WTC11 (cell line): ENCODE data around the gene RPS18. TPM values are rescaled to one million over a fixed set of nuclear protein-coding genes. Genes with fewer than 3 reads are reported as not detected.

ENCODE experiments used
- ATAC-seq: fragments of 200-7000 bp; cut with Tn5 transposase; 2 replicates; pipeline ENCODE4 v1.10.0; 2021; ENCODE audit warnings: mild to moderate bottlenecking, moderate library complexity
- CTCF ChIA-PET: fragments of 300-600 bp; sonication (Branson Sonifier 250); formaldehyde crosslinking; loops from one replicate; lab custom pipeline; 2021; ENCODE audit warnings: antibody characterized with exemption; lab: Charles Lee
- POLR2A ChIA-PET: fragments of 350-600 bp; sonication (Branson Sonifier 250); formaldehyde crosslinking; loops from one replicate; lab custom pipeline; 2021; ENCODE audit warnings: antibody characterized with exemption; lab: Charles Lee
- DNase-seq: peaks from one replicate; pipeline ENCODE4 v3.0.0; 2021; ENCODE audit warnings: low spot score
- H3K27ac Mint-ChIP-seq: 2 replicates; pipeline ENCODE4 v1.8.0; 2021; ENCODE audit warnings: mixed read lengths
- H3K27me3 Mint-ChIP-seq: 2 replicates; pipeline ENCODE4 v1.8.0; 2021; ENCODE audit warnings: low read depth, mild to moderate bottlenecking, moderate library complexity, mixed read lengths
- H3K36me3 Mint-ChIP-seq: 2 replicates; pipeline ENCODE4 v1.8.0; 2021; ENCODE audit warnings: mixed read lengths
- H3K4me1 Mint-ChIP-seq: 2 replicates; pipeline ENCODE4 v1.8.0; 2022; ENCODE audit warnings: mixed read lengths
- H3K4me3 Mint-ChIP-seq: 2 replicates; pipeline ENCODE4 v1.8.0; 2021; ENCODE audit warnings: mild to moderate bottlenecking, moderate library complexity, mixed read lengths
- H3K9me3 Mint-ChIP-seq: 2 replicates; pipeline ENCODE4 v1.8.0; 2021; ENCODE audit warnings: mixed read lengths
- CREM ChIP-seq: sonication (generic); formaldehyde crosslinking; IDR thresholded peaks from 2 replicates; pipeline ENCODE4 v1.8.1; 2022; ENCODE audit warnings: mild to moderate bottlenecking, missing genetic modification reagents, moderate library complexity
- ESRRA ChIP-seq: sonication (generic); formaldehyde crosslinking; IDR thresholded peaks from 2 replicates; pipeline ENCODE4 v1.8.1; 2022; ENCODE audit warnings: mild to moderate bottlenecking, missing genetic modification reagents, borderline replicate concordance
- MXD4 ChIP-seq: fragments of 250-450 bp; sonication (Bioruptor Pico); IDR thresholded peaks from 2 replicates; pipeline ENCODE4 v1.8.0; 2021; ENCODE audit warnings: mild to moderate bottlenecking, moderate library complexity, borderline replicate concordance
- NFATC4 ChIP-seq: fragments of 250-450 bp; sonication (Bioruptor Pico); IDR thresholded peaks from 2 replicates; pipeline ENCODE4 v1.9.0; 2021; ENCODE audit warnings: mild to moderate bottlenecking
- RELA ChIP-seq: sonication (generic); formaldehyde crosslinking; IDR thresholded peaks from 2 replicates; pipeline ENCODE4 v1.8.1; 2022; ENCODE audit warnings: missing genetic modification reagents, mild to moderate bottlenecking, borderline replicate concordance
- TEAD4 ChIP-seq: sonication (generic); formaldehyde crosslinking; IDR thresholded peaks from 2 replicates; pipeline ENCODE4 v1.8.0; 2022; ENCODE audit warnings: mild to moderate bottlenecking, missing genetic modification reagents
- ZBTB21 ChIP-seq: sonication (generic); formaldehyde crosslinking; IDR thresholded peaks from 2 replicates; pipeline ENCODE4 v1.8.1; 2023; ENCODE audit warnings: mild to moderate bottlenecking, missing genetic modification reagents, borderline replicate concordance
- ZNF232 ChIP-seq: sonication (generic); formaldehyde crosslinking; IDR thresholded peaks from 2 replicates; pipeline ENCODE4 v1.8.0; 2022; ENCODE audit warnings: mild to moderate bottlenecking, missing genetic modification reagents
- ZNF396 ChIP-seq: fragments of 250-450 bp; sonication (Bioruptor Pico); IDR thresholded peaks from 2 replicates; pipeline ENCODE4 v1.8.0; 2021; ENCODE audit warnings: mild to moderate bottlenecking, moderate library complexity, borderline replicate concordance
- ZNF423 ChIP-seq: fragments of 250-450 bp; sonication (Bioruptor Pico); IDR thresholded peaks from 2 replicates; pipeline ENCODE4 v2.1.2; 2022; ENCODE audit warnings: mild to moderate bottlenecking, moderate library complexity
- total RNA-seq: library from RNA; stranded (reverse); gene quantifications from 3 replicates; pipeline ENCODE4 v1.2.3, GENCODE V29; 2021
- TF ChIP-seq, protein P1 (sequence below): fragments of 250-450 bp; sonication (Bioruptor Pico); IDR thresholded peaks from 2 replicates; pipeline ENCODE4 v1.9.0; 2021; ENCODE audit warnings: mild to moderate bottlenecking
- TF ChIP-seq, protein P2 (sequence below): sonication (generic); formaldehyde crosslinking; IDR thresholded peaks from 2 replicates; pipeline ENCODE4 v1.8.1; 2022; ENCODE audit warnings: mild to moderate bottlenecking, moderate library complexity, missing genetic modification reagents
- TF ChIP-seq, protein P3 (sequence below): sonication (generic); formaldehyde crosslinking; IDR thresholded peaks from 2 replicates; pipeline ENCODE4 v1.8.0; 2022; ENCODE audit warnings: mild to moderate bottlenecking, missing genetic modification reagents
- TF ChIP-seq, protein P4 (sequence below): sonication (generic); formaldehyde crosslinking; IDR thresholded peaks from 2 replicates; pipeline ENCODE4 v1.8.1; 2022; ENCODE audit warnings: mild to moderate bottlenecking, missing genetic modification reagents, moderate library complexity, borderline replicate concordance
- TF ChIP-seq, protein P5 (sequence below): sonication (generic); formaldehyde crosslinking; IDR thresholded peaks from 2 replicates; pipeline ENCODE4 v1.8.1; 2022; ENCODE audit warnings: missing genetic modification reagents, borderline replicate concordance
- TF ChIP-seq, protein P6 (sequence below): sonication (generic); formaldehyde crosslinking; IDR thresholded peaks from 2 replicates; pipeline ENCODE4 v1.8.1; 2023; ENCODE audit warnings: mild to moderate bottlenecking, moderate library complexity, missing genetic modification reagents
- TF ChIP-seq, protein P7 (sequence below): sonication (generic); formaldehyde crosslinking; IDR thresholded peaks from 2 replicates; pipeline ENCODE4 v1.8.0; 2022; ENCODE audit warnings: mild to moderate bottlenecking, missing genetic modification reagents

RPS18 gene
- total RNA-seq, 1 experiment from 2014 or later = 2,857 TPM

DNA sequence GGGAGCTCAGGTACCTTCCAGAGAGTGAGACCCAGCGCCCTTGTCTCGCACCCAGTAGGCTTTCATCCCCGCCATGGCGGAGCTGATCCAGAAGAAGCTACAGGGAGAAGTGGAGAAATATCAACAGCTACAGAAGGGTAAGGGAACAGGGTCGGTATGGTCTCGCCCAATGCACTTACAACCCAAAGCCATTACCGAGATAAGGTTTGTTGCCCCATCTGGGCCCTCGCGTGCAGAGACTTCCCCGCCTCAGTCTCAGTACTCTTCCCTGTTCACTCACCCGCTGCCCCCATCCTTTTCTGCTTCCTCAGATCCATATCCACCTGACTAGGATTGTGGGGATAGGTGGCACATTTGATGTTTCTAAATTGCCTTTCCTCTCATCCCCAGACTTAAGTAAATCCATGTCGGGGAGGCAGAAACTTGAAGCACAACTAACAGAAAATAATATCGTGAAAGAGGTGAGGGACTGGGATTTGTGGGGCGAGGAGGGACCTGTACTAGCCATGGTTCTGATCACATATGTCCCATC lies 18.0 kb downstream of the RPS18 start:
- H3K27ac Mint-ChIP-seq = peak overlapping the region; percentile 95
- no peaks in the 10 kb centered on the region for H3K9me3 Mint-ChIP-seq
- no peak for DNase-seq
- ChIA-PET POLR2A (interaction anchor here (0.5 to 3.6 kb wide), 8 partner anchors 8 to 1392 kb away, joined by 3 to 27 read pairs (median 4); partner anchors contain the start of genes B3GALT4, RGL2, RPS18 and VPS52), CTCF (interaction anchor here (1.4 to 3.3 kb wide), 5 partner anchors 9 to 129 kb away, joined by 4 to 36 read pairs (median 5); partner anchors contain the start of genes B3GALT4, CUTA and RGL2)
- ATAC-seq = no peak
- H3K4me1 Mint-ChIP-seq = peaks cover 22% of the 10 kb centered on the region
- H3K4me3 Mint-ChIP-seq = peak overlapping the region; percentile 99
- no peaks in the 10 kb centered on the region for H3K27me3 Mint-ChIP-seq
- TF ChIP-seq ZNF396 (CRISPR knock-in tag) (no peak), NFATC4 (no peak), ESRRA (no peak), TEAD4 (CRISPR knock-in tag) (no peak), ZNF423 (CRISPR knock-in tag) (no peak), CREM (CRISPR knock-in tag) (no peak), ZNF232 (no peak), MXD4 (CRISPR knock-in tag) (no peak)
- TF ChIP-seq, protein P1, sequence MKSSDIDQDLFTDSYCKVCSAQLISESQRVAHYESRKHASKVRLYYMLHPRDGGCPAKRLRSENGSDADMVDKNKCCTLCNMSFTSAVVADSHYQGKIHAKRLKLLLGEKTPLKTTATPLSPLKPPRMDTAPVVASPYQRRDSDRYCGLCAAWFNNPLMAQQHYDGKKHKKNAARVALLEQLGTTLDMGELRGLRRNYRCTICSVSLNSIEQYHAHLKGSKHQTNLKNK = no peak
- TF ChIP-seq, protein P2, sequence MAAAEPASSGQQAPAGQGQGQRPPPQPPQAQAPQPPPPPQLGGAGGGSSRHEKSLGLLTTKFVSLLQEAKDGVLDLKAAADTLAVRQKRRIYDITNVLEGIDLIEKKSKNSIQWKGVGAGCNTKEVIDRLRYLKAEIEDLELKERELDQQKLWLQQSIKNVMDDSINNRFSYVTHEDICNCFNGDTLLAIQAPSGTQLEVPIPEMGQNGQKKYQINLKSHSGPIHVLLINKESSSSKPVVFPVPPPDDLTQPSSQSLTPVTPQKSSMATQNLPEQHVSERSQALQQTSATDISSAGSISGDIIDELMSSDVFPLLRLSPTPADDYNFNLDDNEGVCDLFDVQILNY (CRISPR knock-in tag) = no peak
- TF ChIP-seq, protein P3, sequence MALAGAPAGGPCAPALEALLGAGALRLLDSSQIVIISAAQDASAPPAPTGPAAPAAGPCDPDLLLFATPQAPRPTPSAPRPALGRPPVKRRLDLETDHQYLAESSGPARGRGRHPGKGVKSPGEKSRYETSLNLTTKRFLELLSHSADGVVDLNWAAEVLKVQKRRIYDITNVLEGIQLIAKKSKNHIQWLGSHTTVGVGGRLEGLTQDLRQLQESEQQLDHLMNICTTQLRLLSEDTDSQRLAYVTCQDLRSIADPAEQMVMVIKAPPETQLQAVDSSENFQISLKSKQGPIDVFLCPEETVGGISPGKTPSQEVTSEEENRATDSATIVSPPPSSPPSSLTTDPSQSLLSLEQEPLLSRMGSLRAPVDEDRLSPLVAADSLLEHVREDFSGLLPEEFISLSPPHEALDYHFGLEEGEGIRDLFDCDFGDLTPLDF (CRISPR knock-in tag) = no peak
- TF ChIP-seq, protein P4, sequence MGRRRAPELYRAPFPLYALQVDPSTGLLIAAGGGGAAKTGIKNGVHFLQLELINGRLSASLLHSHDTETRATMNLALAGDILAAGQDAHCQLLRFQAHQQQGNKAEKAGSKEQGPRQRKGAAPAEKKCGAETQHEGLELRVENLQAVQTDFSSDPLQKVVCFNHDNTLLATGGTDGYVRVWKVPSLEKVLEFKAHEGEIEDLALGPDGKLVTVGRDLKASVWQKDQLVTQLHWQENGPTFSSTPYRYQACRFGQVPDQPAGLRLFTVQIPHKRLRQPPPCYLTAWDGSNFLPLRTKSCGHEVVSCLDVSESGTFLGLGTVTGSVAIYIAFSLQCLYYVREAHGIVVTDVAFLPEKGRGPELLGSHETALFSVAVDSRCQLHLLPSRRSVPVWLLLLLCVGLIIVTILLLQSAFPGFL (CRISPR knock-in tag) = no peak
- TF ChIP-seq, protein P5, sequence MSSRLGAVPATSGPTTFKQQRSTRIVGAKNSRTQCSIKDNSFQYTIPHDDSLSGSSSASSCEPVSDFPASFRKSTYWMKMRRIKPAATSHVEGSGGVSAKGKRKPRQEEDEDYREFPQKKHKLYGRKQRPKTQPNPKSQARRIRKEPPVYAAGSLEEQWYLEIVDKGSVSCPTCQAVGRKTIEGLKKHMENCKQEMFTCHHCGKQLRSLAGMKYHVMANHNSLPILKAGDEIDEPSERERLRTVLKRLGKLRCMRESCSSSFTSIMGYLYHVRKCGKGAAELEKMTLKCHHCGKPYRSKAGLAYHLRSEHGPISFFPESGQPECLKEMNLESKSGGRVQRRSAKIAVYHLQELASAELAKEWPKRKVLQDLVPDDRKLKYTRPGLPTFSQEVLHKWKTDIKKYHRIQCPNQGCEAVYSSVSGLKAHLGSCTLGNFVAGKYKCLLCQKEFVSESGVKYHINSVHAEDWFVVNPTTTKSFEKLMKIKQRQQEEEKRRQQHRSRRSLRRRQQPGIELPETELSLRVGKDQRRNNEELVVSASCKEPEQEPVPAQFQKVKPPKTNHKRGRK (CRISPR knock-in tag) = no peak
- TF ChIP-seq, protein P6, sequence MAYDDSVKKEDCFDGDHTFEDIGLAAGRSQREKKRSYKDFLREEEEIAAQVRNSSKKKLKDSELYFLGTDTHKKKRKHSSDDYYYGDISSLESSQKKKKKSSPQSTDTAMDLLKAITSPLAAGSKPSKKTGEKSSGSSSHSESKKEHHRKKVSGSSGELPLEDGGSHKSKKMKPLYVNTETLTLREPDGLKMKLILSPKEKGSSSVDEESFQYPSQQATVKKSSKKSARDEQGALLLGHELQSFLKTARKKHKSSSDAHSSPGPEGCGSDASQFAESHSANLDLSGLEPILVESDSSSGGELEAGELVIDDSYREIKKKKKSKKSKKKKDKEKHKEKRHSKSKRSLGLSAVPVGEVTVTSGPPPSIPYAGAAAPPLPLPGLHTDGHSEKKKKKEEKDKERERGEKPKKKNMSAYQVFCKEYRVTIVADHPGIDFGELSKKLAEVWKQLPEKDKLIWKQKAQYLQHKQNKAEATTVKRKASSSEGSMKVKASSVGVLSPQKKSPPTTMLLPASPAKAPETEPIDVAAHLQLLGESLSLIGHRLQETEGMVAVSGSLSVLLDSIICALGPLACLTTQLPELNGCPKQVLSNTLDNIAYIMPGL (CRISPR knock-in tag) = no peak
- peaks cover 37% of the 10 kb centered on the region for H3K36me3 Mint-ChIP-seq

DNA sequence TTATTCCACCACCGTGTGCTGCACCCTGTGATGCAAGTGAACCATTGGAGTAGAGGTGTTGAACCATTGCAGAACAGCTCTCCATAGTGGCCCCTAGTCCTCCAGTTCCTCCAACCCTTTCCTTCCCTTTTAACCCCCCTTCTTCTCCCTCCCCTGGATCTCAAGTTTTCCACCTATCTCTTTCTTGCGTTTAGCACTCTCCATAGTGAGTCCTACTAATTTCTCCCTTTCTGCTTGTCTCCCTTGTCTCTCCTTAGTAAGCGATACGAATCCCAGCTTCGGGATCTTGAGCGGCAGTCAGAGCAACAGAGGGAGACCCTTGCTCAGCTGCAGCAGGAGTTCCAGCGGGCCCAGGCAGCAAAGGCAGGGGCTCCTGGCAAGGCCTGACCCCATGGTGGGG lies 18.6 kb downstream of the RPS18 start:
- peaks cover 22% of the 10 kb centered on the region for H3K4me1 Mint-ChIP-seq
- peaks cover 36% of the 10 kb centered on the region for H3K36me3 Mint-ChIP-seq
- ChIA-PET CTCF (interaction anchor here (1.4 to 3.3 kb wide), 2 partner anchors 11 to 13 kb away, joined by 4 to 36 read pairs; partner anchors contain the start of gene B3GALT4), POLR2A (interaction anchor here (1.6 to 3.6 kb wide), 2 partner anchors 13 to 141 kb away, joined by 4 to 27 read pairs; partner anchors contain the start of gene B3GALT4)
- ATAC-seq (no peak), DNase-seq (no peak)
- H3K27ac Mint-ChIP-seq = peak overlapping the region; percentile 32; the same call in 1 of the 2 replicates
- peak overlapping the region; percentile 99 for H3K4me3 Mint-ChIP-seq
- TF ChIP-seq RELA (CRISPR knock-in tag) (no peak), ZBTB21 (CRISPR knock-in tag) (no peak)
- TF ChIP-seq, protein P7, sequence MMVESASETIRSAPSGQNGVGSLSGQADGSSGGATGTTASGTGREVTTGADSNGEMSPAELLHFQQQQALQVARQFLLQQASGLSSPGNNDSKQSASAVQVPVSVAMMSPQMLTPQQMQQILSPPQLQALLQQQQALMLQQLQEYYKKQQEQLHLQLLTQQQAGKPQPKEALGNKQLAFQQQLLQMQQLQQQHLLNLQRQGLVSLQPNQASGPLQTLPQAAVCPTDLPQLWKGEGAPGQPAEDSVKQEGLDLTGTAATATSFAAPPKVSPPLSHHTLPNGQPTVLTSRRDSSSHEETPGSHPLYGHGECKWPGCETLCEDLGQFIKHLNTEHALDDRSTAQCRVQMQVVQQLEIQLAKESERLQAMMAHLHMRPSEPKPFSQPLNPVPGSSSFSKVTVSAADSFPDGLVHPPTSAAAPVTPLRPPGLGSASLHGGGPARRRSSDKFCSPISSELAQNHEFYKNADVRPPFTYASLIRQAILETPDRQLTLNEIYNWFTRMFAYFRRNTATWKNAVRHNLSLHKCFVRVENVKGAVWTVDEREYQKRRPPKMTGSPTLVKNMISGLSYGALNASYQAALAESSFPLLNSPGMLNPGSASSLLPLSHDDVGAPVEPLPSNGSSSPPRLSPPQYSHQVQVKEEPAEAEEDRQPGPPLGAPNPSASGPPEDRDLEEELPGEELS (CRISPR knock-in tag) = no peak
- no peaks in the 10 kb centered on the region for H3K9me3 Mint-ChIP-seq
- no peaks in the 10 kb centered on the region for H3K27me3 Mint-ChIP-seq
